ENCODE results near the gene CTDSPL2. TPM values are rescaled to one million over a fixed set of nuclear protein-coding genes. Genes with fewer than 3 reads are reported as not detected.

The CTDSPL2 gene
- total and polyA plus RNA-seq, 2 experiments from 2014 or later, result 42.2 to 86.2 TPM

DNA sequence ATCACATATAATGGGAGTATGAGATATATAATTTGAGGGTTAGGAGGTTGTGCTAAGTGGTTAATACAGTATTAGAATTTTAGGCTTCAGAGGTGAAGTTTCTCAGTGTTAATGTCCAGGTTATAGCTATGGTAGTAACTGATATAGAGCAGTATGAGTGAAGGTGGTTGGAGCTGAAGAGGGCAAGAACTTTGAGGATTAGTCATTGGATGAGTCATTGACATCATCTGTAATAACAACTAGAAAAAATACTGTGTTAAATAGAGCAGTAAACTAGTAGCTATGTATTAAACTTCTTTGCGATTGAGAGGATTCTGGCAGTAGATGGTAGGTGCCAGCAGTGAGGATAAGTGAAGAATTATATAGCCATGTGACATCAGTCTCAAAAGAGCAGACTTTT is 62.0 kb downstream of the CTDSPL2 start:
- Mint-ChIP-seq H3K4me1 (no peaks in the 10 kb centered on the region), H3K27me3 (ENCODE audit: insufficient read depth, low read depth, poor library complexity) (no peaks in the 10 kb centered on the region), H3K4me3 (no peak overlapping the region), H3K27ac (no peak overlapping the region), H3K9me3 (no peaks in the 10 kb centered on the region), H3K36me3 (ENCODE audit: low read depth) (peaks cover 36% of the 10 kb centered on the region)
- Histone ChIP-seq H3F3A (replicated peaks; ENCODE audit: low read depth) (0 out of 2 replicates have a peak, but pooled peaks cover 3% of the 10 kb centered on the region), H3K27me3 (ENCODE audit: insufficient read depth) (no peaks in the 10 kb centered on the region), H2AFZ (no peak overlapping the region), H3K36me3 (ENCODE audit: insufficient read depth) (peaks cover 17% of the 10 kb centered on the region; the same call in 1 of the 2 replicates), H3K79me2 (replicated peaks; ENCODE audit: insufficient read depth) (peaks cover 29% of the 10 kb centered on the region; the same call in 1 of the 2 replicates), H3K27ac (ENCODE audit: low read depth) (no peak overlapping the region), H3K4me3 (no peak overlapping the region), H3K4me1 (ENCODE audit: insufficient read depth) (no peaks in the 10 kb centered on the region), H3K9me2 (ENCODE audit: insufficient read depth) (no peaks in the 10 kb centered on the region), H3K4me2 (no peak overlapping the region), H4K20me1 (replicated peaks; ENCODE audit: insufficient read depth) (peaks cover 14% of the 10 kb centered on the region; the same call in 1 of the 2 replicates)
- TF ChIP-seq JUNB (IDR thresholded peaks at IDR 0.05; ENCODE audit: unreplicated experiment) (no peak), EZH2 (IDR thresholded peaks at IDR 0.05; ENCODE audit: low read depth, unreplicated experiment) (no peak), STAT1 (IDR thresholded peaks at IDR 0.05; ENCODE audit: unreplicated experiment) (no peak), CTCF (conservative IDR thresholded peaks at IDR 0.05; ENCODE audit: low read depth in 2 of 2) (no peak), ZNF114 (CRISPR knock-in tag; IDR thresholded peaks at IDR 0.05) (no peak), CREB1 (CRISPR knock-in tag; IDR thresholded peaks at IDR 0.05; ENCODE audit: low read depth) (no peak), ETS1 (IDR thresholded peaks at IDR 0.05) (no peak), ZNF331 (CRISPR knock-in tag; IDR thresholded peaks at IDR 0.05; ENCODE audit: low read depth) (no peak), EZH2phosphoT487 (IDR thresholded peaks at IDR 0.05; ENCODE audit: unreplicated experiment) (no peak), POLR2AphosphoS5 (IDR thresholded peaks at IDR 0.05; ENCODE audit: low read depth) (no peak), ZNF462 (CRISPR knock-in tag; IDR thresholded peaks at IDR 0.05) (no peak)
- TF ChIP-seq, protein P1, sequence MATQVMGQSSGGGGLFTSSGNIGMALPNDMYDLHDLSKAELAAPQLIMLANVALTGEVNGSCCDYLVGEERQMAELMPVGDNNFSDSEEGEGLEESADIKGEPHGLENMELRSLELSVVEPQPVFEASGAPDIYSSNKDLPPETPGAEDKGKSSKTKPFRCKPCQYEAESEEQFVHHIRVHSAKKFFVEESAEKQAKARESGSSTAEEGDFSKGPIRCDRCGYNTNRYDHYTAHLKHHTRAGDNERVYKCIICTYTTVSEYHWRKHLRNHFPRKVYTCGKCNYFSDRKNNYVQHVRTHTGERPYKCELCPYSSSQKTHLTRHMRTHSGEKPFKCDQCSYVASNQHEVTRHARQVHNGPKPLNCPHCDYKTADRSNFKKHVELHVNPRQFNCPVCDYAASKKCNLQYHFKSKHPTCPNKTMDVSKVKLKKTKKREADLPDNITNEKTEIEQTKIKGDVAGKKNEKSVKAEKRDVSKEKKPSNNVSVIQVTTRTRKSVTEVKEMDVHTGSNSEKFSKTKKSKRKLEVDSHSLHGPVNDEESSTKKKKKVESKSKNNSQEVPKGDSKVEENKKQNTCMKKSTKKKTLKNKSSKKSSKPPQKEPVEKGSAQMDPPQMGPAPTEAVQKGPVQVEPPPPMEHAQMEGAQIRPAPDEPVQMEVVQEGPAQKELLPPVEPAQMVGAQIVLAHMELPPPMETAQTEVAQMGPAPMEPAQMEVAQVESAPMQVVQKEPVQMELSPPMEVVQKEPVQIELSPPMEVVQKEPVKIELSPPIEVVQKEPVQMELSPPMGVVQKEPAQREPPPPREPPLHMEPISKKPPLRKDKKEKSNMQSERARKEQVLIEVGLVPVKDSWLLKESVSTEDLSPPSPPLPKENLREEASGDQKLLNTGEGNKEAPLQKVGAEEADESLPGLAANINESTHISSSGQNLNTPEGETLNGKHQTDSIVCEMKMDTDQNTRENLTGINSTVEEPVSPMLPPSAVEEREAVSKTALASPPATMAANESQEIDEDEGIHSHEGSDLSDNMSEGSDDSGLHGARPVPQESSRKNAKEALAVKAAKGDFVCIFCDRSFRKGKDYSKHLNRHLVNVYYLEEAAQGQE (IDR thresholded peaks at IDR 0.05; ENCODE audit: unreplicated experiment), result no peak
- ATAC-seq, result no peak
- no peak for DNase-seq (ENCODE audit: low spot score)
